Mucosa of descending colon (tissue), 3 donors: ENCODE data around the gene PCDHA7. TPM values are rescaled to one million over a fixed set of nuclear protein-coding genes. Genes with fewer than 3 reads are reported as not detected.

Experiments
- ATAC-seq: fragments of 200-7000 bp; cut with Tn5 transposase; one replicate; pipeline ENCODE4 v1.9.1; 2020; ENCODE audit warnings: mild to moderate bottlenecking, moderate library complexity
- DNase-seq, 3 donors: peaks; one replicate each; pipeline ENCODE4 v3.0.0-alpha.2; 2020
- H3K36me3 ChIP-seq: fragments of 200-600 bp; one replicate; pipeline ENCODE4 v1.8.0; 2021; ENCODE audit warnings: low read depth, mild to moderate bottlenecking
- H3K4me1 ChIP-seq: fragments of 200-600 bp; one replicate; pipeline ENCODE4 v1.8.0; 2021; ENCODE audit warnings: low read depth, mild to moderate bottlenecking
- H3K4me3 ChIP-seq: fragments of 200-600 bp; one replicate; pipeline ENCODE4 v1.8.0; 2021; ENCODE audit warnings: mild to moderate bottlenecking
- H3K9me3 ChIP-seq: fragments of 200-600 bp; one replicate; pipeline ENCODE4 v1.8.0; 2021; ENCODE audit warnings: mild to moderate bottlenecking
- CTCF ChIP-seq: fragments of 200-600 bp; IDR thresholded peaks from one replicate; pipeline ENCODE4 v1.8.0; 2022; ENCODE audit warnings: antibody characterized with exemption, mild to moderate bottlenecking
- intact Hi-C, 2 donors: fragments of 100-400 bp; cut with DNase I in 1 of 2; cut with micrococcal nuclease in 1 of 2; formaldehyde crosslinking; loops; one replicate each; pipeline versions ENCODE4 v1.11.0 to v1.11.1; 2022; cut with DNase I, micrococcal nuclease
- total RNA-seq, 3 donors: library from RNA; stranded (reverse); fragmentation: NEBNext Ultra II Directional in 2 of 3; extraction: Animal tissue kit (Norgen Biotek cat#: 25700) in 2 of 3; gene quantifications; one replicate each; pipeline versions ENCODE4 v1.2.1 to v1.2.4, GENCODE V29; 2021 to 2023
- donor health status: DM: no; HTN: no; CAD: no; lungs with moderate emphysema.
- donor health status: DM: no; HTN: no; CAD: no.
- donor health status: DM: no; HTN: yes; CAD: no.

Gene PCDHA7
- total RNA-seq, 3 donors from 2014 or later = 0.35 to 0.41 TPM; not detected in 1

- no peaks in the 10 kb centered on the region for H3K36me3 ChIP-seq
- no peak for TF ChIP-seq CTCF
- intact Hi-C loops = no loop called here
- peak in 1 of 3 donors; percentile 28 for DNase-seq
- H3K9me3 ChIP-seq = peaks cover 29% of the 10 kb centered on the region
- no peaks in the 10 kb centered on the region for H3K4me1 ChIP-seq
- no peak within 1 kb of the TSS for H3K4me3 ChIP-seq
- ATAC-seq = no peak
Measured at GRCh38 chr5:140855772-140856674, 22.0 kb downstream of the PCDHA7 start, which contains the start of gene PCDHA10. Gene PCDHA10 (plus strand): TSS chr5:140855897. CDS start chr5:140856049, 152 bp downstream.

- intact Hi-C loops = no loop called here
- no peak for ATAC-seq
- TF ChIP-seq CTCF = no peak
Measured at GRCh38 chr5:140857177-140857986, 23.3 kb downstream of the PCDHA7 start.

GRCh38 chr5:140857987-140858240 is 23.8 kb downstream of the PCDHA7 start:
- DNase-seq (no peak), ATAC-seq (no peak)
- Histone ChIP-seq H3K9me3 (peaks cover 45% of the 10 kb centered on the region), H3K4me3 (no peak overlapping the region), H3K36me3 (no peaks in the 10 kb centered on the region), H3K4me1 (no peaks in the 10 kb centered on the region)
- intact Hi-C loops = no loop called here
- TF ChIP-seq CTCF = no peak

More at GRCh38 chr5:140857177-140857986, 23.3 kb downstream of the PCDHA7 start:
- H3K36me3 ChIP-seq = no peaks in the 10 kb centered on the region
- H3K4me1 ChIP-seq = no peaks in the 10 kb centered on the region
- H3K9me3 ChIP-seq = peaks cover 41% of the 10 kb centered on the region
- no peak overlapping the region for H3K4me3 ChIP-seq
- DNase-seq = no peak

- TF ChIP-seq CTCF = no peak
- Histone ChIP-seq H3K36me3 (no peaks in the 10 kb centered on the region), H3K4me3 (no peak overlapping the region), H3K9me3 (peaks cover 38% of the 10 kb centered on the region), H3K4me1 (no peaks in the 10 kb centered on the region)
- DNase-seq (no peak), ATAC-seq (no peak)
- intact Hi-C loops = no loop called here
Measured at GRCh38 chr5:140862441-140863295, 28.6 kb downstream of the PCDHA7 start.
